Coronary artery (tissue), 2 donors: Measurements from ENCODE around the gene AP1S3.
A peak's percentile ranks its signal among the peaks of the same experiment; 100 is the strongest.

Source experiments
- DNase-seq: peaks from one replicate; pipeline ENCODE4 v3.0.0-alpha.2; 2017; ENCODE audit warnings: low spot score
- H3K27ac ChIP-seq, 2 donors: fragments of 200-600 bp; sonication (generic); one replicate each; pipeline ENCODE4 v1.5.1; 2016 to 2019
- H3K4me3 ChIP-seq: fragments of 200-600 bp; sonication (generic); 2 replicates; pipeline ENCODE4 v1.5.1; 2016; ENCODE audit warnings: mild to moderate bottlenecking, moderate library complexity
- TF ChIP-seq, protein P1 (sequence below): fragments of 200-600 bp; sonication (generic); IDR thresholded peaks from one replicate; pipeline ENCODE4 v1.5.1; 2019; ENCODE audit warnings: antibody characterized with exemption

Gene AP1S3

DNA sequence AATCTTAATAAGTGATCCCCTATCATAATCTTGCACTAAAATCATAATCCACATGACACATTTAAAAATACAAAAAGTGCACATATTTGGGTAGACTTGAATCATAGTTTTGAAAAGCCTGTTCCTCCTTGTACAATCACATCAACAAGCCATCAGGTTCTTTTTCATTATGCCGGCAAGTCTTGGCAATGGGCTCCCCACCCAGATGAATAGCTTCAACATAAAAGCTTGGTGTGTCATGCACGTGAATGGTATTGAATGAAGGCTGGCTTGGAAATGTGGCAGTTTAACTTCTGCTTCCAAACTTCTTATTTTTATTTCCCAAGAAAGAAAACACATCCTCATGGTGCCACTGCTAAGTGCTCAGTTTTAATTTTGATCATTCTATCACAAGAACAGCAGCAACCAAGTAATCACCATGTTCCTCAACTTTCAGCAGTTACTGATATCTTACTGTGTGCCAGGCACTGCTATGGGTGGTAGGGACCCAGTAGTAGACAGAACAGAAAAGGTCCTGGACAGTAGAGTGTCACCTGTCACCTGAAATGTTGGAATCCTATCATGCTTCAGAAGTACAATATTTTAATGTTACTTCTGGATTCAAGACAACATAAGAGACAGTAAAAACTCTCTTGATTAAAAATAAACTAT, 89.9 kb downstream of the AP1S3 start:
- H3K4me3 ChIP-seq = no peak overlapping the region
- no peak overlapping the region for H3K27ac ChIP-seq
- no peak for DNase-seq
- TF ChIP-seq, protein P1, sequence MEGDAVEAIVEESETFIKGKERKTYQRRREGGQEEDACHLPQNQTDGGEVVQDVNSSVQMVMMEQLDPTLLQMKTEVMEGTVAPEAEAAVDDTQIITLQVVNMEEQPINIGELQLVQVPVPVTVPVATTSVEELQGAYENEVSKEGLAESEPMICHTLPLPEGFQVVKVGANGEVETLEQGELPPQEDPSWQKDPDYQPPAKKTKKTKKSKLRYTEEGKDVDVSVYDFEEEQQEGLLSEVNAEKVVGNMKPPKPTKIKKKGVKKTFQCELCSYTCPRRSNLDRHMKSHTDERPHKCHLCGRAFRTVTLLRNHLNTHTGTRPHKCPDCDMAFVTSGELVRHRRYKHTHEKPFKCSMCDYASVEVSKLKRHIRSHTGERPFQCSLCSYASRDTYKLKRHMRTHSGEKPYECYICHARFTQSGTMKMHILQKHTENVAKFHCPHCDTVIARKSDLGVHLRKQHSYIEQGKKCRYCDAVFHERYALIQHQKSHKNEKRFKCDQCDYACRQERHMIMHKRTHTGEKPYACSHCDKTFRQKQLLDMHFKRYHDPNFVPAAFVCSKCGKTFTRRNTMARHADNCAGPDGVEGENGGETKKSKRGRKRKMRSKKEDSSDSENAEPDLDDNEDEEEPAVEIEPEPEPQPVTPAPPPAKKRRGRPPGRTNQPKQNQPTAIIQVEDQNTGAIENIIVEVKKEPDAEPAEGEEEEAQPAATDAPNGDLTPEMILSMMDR = no peak

- no peak for DNase-seq
- H3K27ac ChIP-seq = no peak overlapping the region
- TF ChIP-seq, protein P1 = no peak
- H3K4me3 ChIP-seq = no peak overlapping the region
These were observed 90.8 kb downstream of the AP1S3 start for GRCh38 chr2:223746611-223747010.

DNA sequence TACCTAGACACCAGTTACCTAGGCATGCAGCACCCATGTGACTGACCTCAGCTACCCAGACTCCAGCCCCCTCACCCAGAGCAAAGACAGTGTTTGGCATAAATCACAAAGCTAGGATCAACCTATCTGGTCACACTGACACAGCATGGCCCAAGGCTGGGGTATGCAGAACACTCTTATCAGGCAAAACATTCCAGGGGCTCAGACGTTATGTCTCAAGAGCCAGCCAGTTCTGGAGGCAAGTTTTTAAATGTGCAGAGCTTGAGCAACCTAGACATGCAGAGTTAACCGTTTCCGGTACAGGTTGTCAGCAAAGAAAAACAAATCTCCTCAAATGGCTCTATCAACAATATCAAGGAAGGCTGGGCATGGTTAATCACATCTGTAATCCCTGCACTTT, 92.8 kb downstream of the AP1S3 start:
- DNase-seq = no peak
- TF ChIP-seq, protein P1 = no peak
- peak overlapping the region in 1 of 2 donors; percentile 59 for H3K27ac ChIP-seq
- H3K4me3 ChIP-seq = no peak overlapping the region

- TF ChIP-seq, protein P1 = no peak
- no peak overlapping the region for H3K27ac ChIP-seq
- no peak for DNase-seq
- no peak overlapping the region for H3K4me3 ChIP-seq
These were observed 96.7 kb downstream of the AP1S3 start for GRCh38 chr2:223740679-223741078.

- Histone ChIP-seq H3K27ac (no peak overlapping the region), H3K4me3 (no peak overlapping the region)
- DNase-seq = no peak
- TF ChIP-seq, protein P1 = no peak
These were observed 100.2 kb downstream of the AP1S3 start for GRCh38 chr2:223737207-223737606.

- peak overlapping the region in 1 of 2 donors; percentile 35 for H3K27ac ChIP-seq
- TF ChIP-seq, protein P1 = no peak
- no peak for DNase-seq
These were observed 100.9 kb downstream of the AP1S3 start for GRCh38 chr2:223736488-223736887.

DNA sequence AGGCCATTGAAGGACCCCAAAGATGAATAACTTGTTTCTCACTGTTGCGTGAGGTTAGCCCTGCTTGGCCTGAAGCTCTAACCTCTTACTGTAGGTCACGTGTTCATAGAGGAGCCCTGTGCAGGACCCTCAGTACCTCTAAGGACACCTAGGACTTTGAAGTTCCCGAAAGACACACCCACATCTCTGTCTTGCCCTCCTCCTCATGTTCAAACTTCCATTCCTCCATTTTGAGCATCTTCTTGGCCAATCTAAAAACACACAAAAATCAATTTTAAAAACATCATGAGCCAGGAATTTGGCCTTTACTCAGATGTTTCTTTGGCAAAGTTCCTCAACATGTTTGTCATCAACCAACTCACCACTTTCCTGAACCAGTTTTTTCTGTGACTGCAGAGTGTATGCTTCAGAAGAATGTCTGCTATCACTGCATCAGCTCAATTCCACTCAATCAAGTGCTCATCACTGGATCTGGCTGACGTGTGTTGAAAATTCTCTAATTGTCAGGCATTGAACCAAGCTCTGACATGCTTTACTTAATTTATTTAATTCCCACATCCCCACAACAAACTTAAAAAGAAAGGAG, 101.6 kb downstream of the AP1S3 start:
- TF ChIP-seq, protein P1 = no peak
- no peak for DNase-seq
- H3K27ac ChIP-seq = peak overlapping the region in 1 of 2 donors; percentile 40

More at GRCh38 chr2:223736488-223736887, 100.9 kb downstream of the AP1S3 start:
- H3K4me3 ChIP-seq = no peak overlapping the region

More for the DNA sequence above, 101.6 kb downstream of the AP1S3 start:
- H3K4me3 ChIP-seq = no peak overlapping the region
